Endothelial cell of umbilical vein (primary cell): Measurements from ENCODE around the gene GALNT8. TPM values are rescaled to one million over a fixed set of nuclear protein-coding genes. Genes with fewer than 3 reads are reported as not detected.

Experiments
- BruUV-seq: library from RNA; stranded (reverse); fragments of 400-500 nt; replicated peaks from 2 replicates; lab custom pipeline; 2021; lab: Mats Ljungman, UMichigan
- CTCF ChIA-PET: fragments of 300-600, 350-600 bp; sonication (Branson Sonifier 250); formaldehyde crosslinking; loops from one replicate; lab custom pipeline; 2021; ENCODE audit warnings: antibody characterized with exemption, inconsistent platforms; lab: Charles Lee
- POLR2A ChIA-PET: fragments of 300-600, 350-600 bp; sonication (Branson Sonifier 250); formaldehyde crosslinking; loops from one replicate; lab custom pipeline; 2021; ENCODE audit warnings: antibody characterized with exemption, inconsistent platforms; lab: Charles Lee
- DNase-seq: peaks from one replicate; pipeline ENCODE4 v3.0.0-alpha.2; 2011; ENCODE audit warnings: low read depth, low spot score
- FAIRE-seq: peaks from 2 replicates; lab custom pipeline; 2011; peaks lifted over from hg19 to GRCh38; lab: Jason Lieb, UNC
- H2AFZ ChIP-seq: 2 replicates; pipeline ENCODE4 v1.6.0; 2012; ENCODE audit warnings: low read depth, low read length, control low read depth, inconsistent platforms
- H3K27ac ChIP-seq: 2 replicates; pipeline ENCODE4 v1.5.1; 2011; ENCODE audit warnings: low read depth, mild to moderate bottlenecking, control low read depth, low read length, moderate library complexity; ENCODE audit not compliant: insufficient read depth
- H3K27me3 ChIP-seq, 2 experiments: 2 replicates each; pipeline versions ENCODE4 v1.6.0 to v1.6.1; 2011; ENCODE audit warnings: low read length in 2 of 2, mixed read lengths in 1 of 2; ENCODE audit not compliant: control insufficient read depth in 2 of 2, insufficient read depth in 2 of 2
- H3K36me3 ChIP-seq, 2 experiments: 2 replicates in 1 of 2; 3 replicates in 1 of 2; pipeline ENCODE4 v1.5.1; 2011; ENCODE audit warnings: low read length in 2 of 2, mild to moderate bottlenecking in 1 of 2, moderate library complexity in 1 of 2; ENCODE audit not compliant: control insufficient read depth in 2 of 2, insufficient read depth in 2 of 2; ENCODE audit errors: extremely low read depth in 1 of 2
- H3K4me1 ChIP-seq: 3 replicates; pipeline ENCODE4 v1.5.1; 2011; ENCODE audit warnings: mild to moderate bottlenecking, low read length; ENCODE audit not compliant: control insufficient read depth, insufficient read depth; ENCODE audit errors: extremely low read depth
- H3K4me2 ChIP-seq: 2 replicates; pipeline ENCODE4 v1.6.1; 2011; ENCODE audit warnings: low read length, control low read depth, mixed read lengths; ENCODE audit not compliant: insufficient read depth
- H3K4me3 ChIP-seq, 3 experiments: fragments of 200-600 bp in 1 of 3; sonication (generic), shearing (Covaris generic) in 1 of 3; replicated peaks in 1 of 3; 2 replicates each; pipeline ENCODE4 v1.5.1; 2011 to 2016; ENCODE audit warnings: control low read depth in 3 of 3, low read length in 3 of 3, mild to moderate bottlenecking in 2 of 3, inconsistent platforms in 1 of 3, low read depth in 1 of 3, moderate library complexity in 1 of 3; ENCODE audit not compliant: insufficient read depth in 1 of 3
- H3K79me2 ChIP-seq: 2 replicates; pipeline ENCODE4 v1.6.0; 2012; ENCODE audit warnings: low read length, inconsistent platforms; ENCODE audit not compliant: control insufficient read depth, insufficient read depth
- H3K9ac ChIP-seq: replicated peaks from 2 replicates; pipeline ENCODE3; 2011; ENCODE audit warnings: low read length, control low read depth; ENCODE audit not compliant: insufficient read depth; ENCODE audit errors: extremely low read depth
- H3K9me1 ChIP-seq: replicated peaks from 3 replicates; pipeline ENCODE4 v1.6.0; 2011; ENCODE audit warnings: mild to moderate bottlenecking, low read length; ENCODE audit not compliant: control insufficient read depth, insufficient read depth; ENCODE audit errors: extremely low read depth
- H3K9me3 ChIP-seq: replicated peaks from 2 replicates; pipeline ENCODE4 v1.5.1; 2012; ENCODE audit warnings: low read length, inconsistent platforms; ENCODE audit not compliant: control insufficient read depth, insufficient read depth
- H4K20me1 ChIP-seq: replicated peaks from 2 replicates; pipeline ENCODE3; 2011; ENCODE audit warnings: mild to moderate bottlenecking, low read length; ENCODE audit not compliant: control insufficient read depth, insufficient read depth; ENCODE audit errors: extremely low read depth
- EZH2 ChIP-seq: IDR thresholded peaks from 2 replicates; pipeline ENCODE4 v1.6.1; 2012; ENCODE audit warnings: borderline replicate concordance, low read depth, mild to moderate bottlenecking, moderate library complexity, low read length, inconsistent platforms; ENCODE audit not compliant: severe bottlenecking
- FOS ChIP-seq: IDR thresholded peaks from 2 replicates; pipeline ENCODE4 v1.6.1; 2011; ENCODE audit warnings: mild to moderate bottlenecking, low read length, moderate library complexity, borderline replicate concordance; ENCODE audit not compliant: insufficient read depth
- GATA2 ChIP-seq: IDR thresholded peaks from 2 replicates; pipeline ENCODE4 v1.7.0; 2011; ENCODE audit warnings: low read depth, mild to moderate bottlenecking, moderate library complexity, mixed read lengths, low read length; ENCODE audit not compliant: insufficient read length, insufficient read depth
- JUN ChIP-seq: IDR thresholded peaks from 2 replicates; pipeline ENCODE4 v1.6.1; 2011; ENCODE audit warnings: borderline replicate concordance, low read depth; ENCODE audit not compliant: insufficient read length, insufficient read depth
- MYC ChIP-seq: IDR thresholded peaks from one replicate; pipeline ENCODE4 v1.6.1; 2011; ENCODE audit warnings: mild to moderate bottlenecking, low read depth, low read length
- POLR2A ChIP-seq: IDR thresholded peaks from 2 replicates; pipeline ENCODE4 v1.6.1; 2012; ENCODE audit warnings: low read depth, mild to moderate bottlenecking, control low read depth, low read length
- POLR2AphosphoS5 ChIP-seq: IDR thresholded peaks from 2 replicates; pipeline ENCODE4 v1.6.1; 2012; ENCODE audit warnings: low read depth, mild to moderate bottlenecking, control low read depth, low read length, moderate library complexity; ENCODE audit not compliant: insufficient read depth
- dilution Hi-C: fragments of 300-500 bp; cut with MboI; formaldehyde crosslinking; loops from one replicate; pipeline ENCODE4 v1.15.0; 2019; ENCODE audit warnings: low sequenced_read_pairs; ENCODE audit not compliant: extremely low pct_ligation_motif_present
- intact Hi-C: fragments of 100-400 bp; cut with micrococcal nuclease; formaldehyde crosslinking; loops from one replicate; pipeline ENCODE4 v1.10.0; 2022
- polyA plus RNA-seq, 4 experiments: library from polyadenylated mRNA; depleted of rRNA in 3 of 4; stranded (reverse) in 3 of 4; unstranded in 1 of 4; fragments of >200 nt; gene quantifications; 2 replicates each; pipeline versions ENCODE4 v1.2.1 to v1.2.3, GENCODE V29; 2011 to 2012; ENCODE audit warnings: missing spikeins in 1 of 4
- total RNA-seq: library from RNA; stranded (reverse); gene quantifications from 2 replicates; pipeline ENCODE4 v1.2.3, GENCODE V29; 2021
- TF ChIP-seq, protein P1 (sequence below), 2 donors: IDR thresholded peaks; 1 replicate in 1 of 2; 2 replicates in 1 of 2; pipeline ENCODE4 v1.5.1; 2011; ENCODE audit warnings: low read length in 2 of 2, mild to moderate bottlenecking in 2 of 2, moderate library complexity in 2 of 2, control low read depth in 1 of 2, inconsistent platforms in 1 of 2, low read depth in 1 of 2; ENCODE audit not compliant: insufficient read depth in 1 of 2; ENCODE audit errors: extremely low read depth in 1 of 2
- TF ChIP-seq, protein P2 (sequence below): IDR thresholded peaks from 2 replicates; pipeline ENCODE4 v1.6.1; 2011; ENCODE audit not compliant: insufficient read depth, insufficient read length

GALNT8 gene
- total and polyA plus RNA-seq, 2 donors (not counting 3 experiments of a cell fraction or from before 2014, with no cell fraction given), result 0.03 to 0.09 TPM

DNA sequence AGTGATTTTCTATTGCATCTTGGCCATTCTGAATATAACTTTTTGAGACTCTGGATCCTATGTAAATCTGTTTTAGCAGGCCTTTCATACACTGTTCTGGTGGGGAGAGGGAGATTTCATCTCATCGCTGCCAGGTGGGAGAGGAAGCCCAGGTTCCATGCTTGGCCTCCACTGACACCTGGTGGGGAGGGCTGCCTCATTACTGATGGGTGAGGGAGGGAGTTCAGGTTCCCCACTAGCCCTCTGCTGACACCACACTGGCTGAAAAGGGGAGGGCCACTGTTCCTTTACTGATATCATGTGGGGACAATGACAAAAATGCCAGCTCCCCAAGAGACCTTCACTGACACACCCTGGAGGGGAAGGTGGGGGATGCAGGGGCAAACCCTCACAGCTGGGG lies 2.4 kb upstream of the GALNT8 start:
- no peak overlapping the region for H3K4me3 ChIP-seq
- no peaks in the 10 kb centered on the region for H3K36me3 ChIP-seq
- dilution Hi-C loops, result no loop called here
- H4K20me1 ChIP-seq, result no peaks in the 10 kb centered on the region
- ChIA-PET CTCF (no interaction called here), POLR2A (no interaction called here)
- no peak overlapping the region for H3K9ac ChIP-seq
- H3K4me1 ChIP-seq, result peaks cover 3% of the 10 kb centered on the region
- FAIRE-seq, result no peak
- BruUV-seq, result no TSS peak
- peaks cover 5 to 14% of the 10 kb centered on the region in 2 experiments for H3K27me3 ChIP-seq
- no peak overlapping the region for H3K27ac ChIP-seq
- no peak overlapping the region for H3K4me2 ChIP-seq
- H2AFZ ChIP-seq, result no peak overlapping the region
- no peaks in the 10 kb centered on the region for H3K9me1 ChIP-seq
- TF ChIP-seq JUN, result no peak
- no peak for TF ChIP-seq MYC
- TF ChIP-seq, protein P1, sequence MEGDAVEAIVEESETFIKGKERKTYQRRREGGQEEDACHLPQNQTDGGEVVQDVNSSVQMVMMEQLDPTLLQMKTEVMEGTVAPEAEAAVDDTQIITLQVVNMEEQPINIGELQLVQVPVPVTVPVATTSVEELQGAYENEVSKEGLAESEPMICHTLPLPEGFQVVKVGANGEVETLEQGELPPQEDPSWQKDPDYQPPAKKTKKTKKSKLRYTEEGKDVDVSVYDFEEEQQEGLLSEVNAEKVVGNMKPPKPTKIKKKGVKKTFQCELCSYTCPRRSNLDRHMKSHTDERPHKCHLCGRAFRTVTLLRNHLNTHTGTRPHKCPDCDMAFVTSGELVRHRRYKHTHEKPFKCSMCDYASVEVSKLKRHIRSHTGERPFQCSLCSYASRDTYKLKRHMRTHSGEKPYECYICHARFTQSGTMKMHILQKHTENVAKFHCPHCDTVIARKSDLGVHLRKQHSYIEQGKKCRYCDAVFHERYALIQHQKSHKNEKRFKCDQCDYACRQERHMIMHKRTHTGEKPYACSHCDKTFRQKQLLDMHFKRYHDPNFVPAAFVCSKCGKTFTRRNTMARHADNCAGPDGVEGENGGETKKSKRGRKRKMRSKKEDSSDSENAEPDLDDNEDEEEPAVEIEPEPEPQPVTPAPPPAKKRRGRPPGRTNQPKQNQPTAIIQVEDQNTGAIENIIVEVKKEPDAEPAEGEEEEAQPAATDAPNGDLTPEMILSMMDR (IDR thresholded peaks at IDR 0.05; ENCODE audit: extremely low read depth in 1 of 2, insufficient read depth in 1 of 2, low read depth in 1 of 2, low read length in 2 of 2), result no peak
- no peak for TF ChIP-seq EZH2
- no peak for TF ChIP-seq GATA2
- TF ChIP-seq, protein P2, sequence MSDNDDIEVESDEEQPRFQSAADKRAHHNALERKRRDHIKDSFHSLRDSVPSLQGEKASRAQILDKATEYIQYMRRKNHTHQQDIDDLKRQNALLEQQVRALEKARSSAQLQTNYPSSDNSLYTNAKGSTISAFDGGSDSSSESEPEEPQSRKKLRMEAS, result no peak
- no peak for TF ChIP-seq POLR2AphosphoS5
- TF ChIP-seq FOS, result no peak
- TF ChIP-seq POLR2A, result no peak
- H3K9me3 ChIP-seq, result no peaks in the 10 kb centered on the region
- intact Hi-C loops, result no loop called here
- no peaks in the 10 kb centered on the region for H3K79me2 ChIP-seq
- DNase-seq, result no peak
